GM18861 (cell line): ENCODE results near the gene GLP2R.
"Not testable (repeated sequence)": the region's sequence is repeated elsewhere in the genome, so short reads cannot be mapped to it uniquely, and the experiment has no call there.

Experiments
- ATAC-seq: cut with Tn5 transposase; IDR thresholded peaks from one replicate; pipeline ENCODE4 v1.9.1; 2021; ENCODE audit not compliant: unreplicated experiment

The GLP2R gene

GRCh38 chr17:9825641-9826150 is at the start of gene GLP2R:
GLP2R (plus strand) TSS chr17:9825924; CDS start chr17:9826064, 140 bp downstream.
- no peak for ATAC-seq

- ATAC-seq, result no peak
Observed at GRCh38 chr17:9776911-9777310, 48.8 kb upstream of the GLP2R start.

- no peak for ATAC-seq
Observed at GRCh38 chr17:9780552-9780951, 45.2 kb upstream of the GLP2R start.

- ATAC-seq, result no peak
Observed at GRCh38 chr17:9783050-9783449, 42.7 kb upstream of the GLP2R start.

- not testable (repeated sequence) for ATAC-seq
Observed at GRCh38 chr17:9783465-9783864, 42.3 kb upstream of the GLP2R start.

- no peak for ATAC-seq
Observed at GRCh38 chr17:9784544-9784943, 41.2 kb upstream of the GLP2R start.

- no peak for ATAC-seq
Observed at GRCh38 chr17:9788601-9789000, 37.1 kb upstream of the GLP2R start.

- no peak for ATAC-seq
Observed at GRCh38 chr17:9790316-9790715, 35.4 kb upstream of the GLP2R start.

GRCh38 chr17:9790889-9791876 is 34.5 kb upstream of the GLP2R start, which contains the start of gene DHRS7C:
DHRS7C (minus strand) TSS chr17:9791592; CDS start chr17:9791284, 308 bp downstream.
- ATAC-seq, result no peak

GRCh38 chr17:9792181-9792840 is 33.4 kb upstream of the GLP2R start:
- ATAC-seq, result no peak

- ATAC-seq, result no peak
Observed at GRCh38 chr17:9798008-9798407, 27.7 kb upstream of the GLP2R start.

GRCh38 chr17:9798724-9799123 is 27.0 kb upstream of the GLP2R start:
- no peak for ATAC-seq

- no peak for ATAC-seq
Observed at GRCh38 chr17:9801505-9801904, 24.2 kb upstream of the GLP2R start.

- ATAC-seq, result no peak
Observed at GRCh38 chr17:9802294-9802693, 23.4 kb upstream of the GLP2R start.

- ATAC-seq, result no peak
Observed at GRCh38 chr17:9802697-9803096, 23.0 kb upstream of the GLP2R start.

GRCh38 chr17:9805769-9806168 is 20.0 kb upstream of the GLP2R start:
- no peak for ATAC-seq

GRCh38 chr17:9806699-9807098 is 19.0 kb upstream of the GLP2R start:
- no peak for ATAC-seq

GRCh38 chr17:9809409-9809808 is 16.3 kb upstream of the GLP2R start:
- no peak for ATAC-seq

GRCh38 chr17:9810100-9810949 is 15.4 kb upstream of the GLP2R start:
- no peak for ATAC-seq

GRCh38 chr17:9811086-9811485 is 14.6 kb upstream of the GLP2R start:
- no peak for ATAC-seq

GRCh38 chr17:9811537-9811936 is 14.2 kb upstream of the GLP2R start:
- ATAC-seq, result no peak
